Urothelium cell line (cell line): ENCODE data around the gene OCA2.
"Not testable (repeated sequence)": the region's sequence is repeated elsewhere in the genome, so short reads cannot be mapped to it uniquely, and the experiment has no call there.

ENCODE experiments used
- DNase-seq: peaks from one replicate; pipeline ENCODE4 v3.0.0; 2011; ENCODE audit warnings: low spot score, mixed read lengths
- FAIRE-seq: peaks from 2 replicates; lab custom pipeline; 2011; peaks lifted over from hg19 to GRCh38; lab: Jason Lieb, UNC

Gene OCA2

GRCh38 chr15:28121577-28121976, 22.5 kb upstream of the OCA2 start:
- FAIRE-seq, DNase-seq: not testable (repeated sequence)

DNA sequence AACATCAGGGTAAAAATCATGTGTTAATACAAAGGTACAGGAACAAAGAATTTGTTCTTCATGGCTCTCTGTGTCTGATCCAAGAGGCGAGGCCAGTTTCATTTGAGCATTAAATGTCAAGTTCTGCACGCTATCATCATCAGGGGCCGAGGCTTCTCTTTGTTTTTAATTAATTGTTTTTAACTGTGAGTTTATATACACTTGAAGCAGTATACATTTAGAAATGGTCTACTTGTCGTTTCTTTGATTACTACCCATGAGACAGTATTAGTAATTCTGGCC, 21.2 kb upstream of the OCA2 start:
- FAIRE-seq (no peak), DNase-seq (no peak)

DNA sequence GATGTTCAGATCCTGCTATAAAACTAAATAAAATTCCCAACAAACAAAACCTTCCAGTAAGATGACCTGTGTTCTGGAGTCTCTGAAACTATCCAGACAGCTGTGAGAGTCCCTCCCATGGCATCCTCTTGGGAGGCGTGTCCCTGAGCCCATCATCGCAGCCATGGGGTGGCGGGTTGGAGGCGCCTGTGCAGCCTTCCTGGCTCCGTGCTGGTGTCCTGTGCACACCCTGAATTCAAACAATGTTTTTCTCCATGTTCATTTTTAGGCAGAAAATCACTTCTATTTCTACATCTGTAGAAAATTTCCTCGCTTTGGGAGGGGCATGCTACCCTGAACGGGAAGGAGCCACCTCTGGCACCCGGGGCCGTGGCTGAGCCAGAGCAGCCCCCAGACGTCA, 19.4 kb upstream of the OCA2 start:
- no peak for FAIRE-seq
- no peak for DNase-seq

GRCh38 chr15:28118083-28118482, 19.0 kb upstream of the OCA2 start:
- no peak for DNase-seq
- no peak for FAIRE-seq

GRCh38 chr15:28117432-28117990, 18.4 kb upstream of the OCA2 start:
- DNase-seq: no peak
- FAIRE-seq: no peak

DNA sequence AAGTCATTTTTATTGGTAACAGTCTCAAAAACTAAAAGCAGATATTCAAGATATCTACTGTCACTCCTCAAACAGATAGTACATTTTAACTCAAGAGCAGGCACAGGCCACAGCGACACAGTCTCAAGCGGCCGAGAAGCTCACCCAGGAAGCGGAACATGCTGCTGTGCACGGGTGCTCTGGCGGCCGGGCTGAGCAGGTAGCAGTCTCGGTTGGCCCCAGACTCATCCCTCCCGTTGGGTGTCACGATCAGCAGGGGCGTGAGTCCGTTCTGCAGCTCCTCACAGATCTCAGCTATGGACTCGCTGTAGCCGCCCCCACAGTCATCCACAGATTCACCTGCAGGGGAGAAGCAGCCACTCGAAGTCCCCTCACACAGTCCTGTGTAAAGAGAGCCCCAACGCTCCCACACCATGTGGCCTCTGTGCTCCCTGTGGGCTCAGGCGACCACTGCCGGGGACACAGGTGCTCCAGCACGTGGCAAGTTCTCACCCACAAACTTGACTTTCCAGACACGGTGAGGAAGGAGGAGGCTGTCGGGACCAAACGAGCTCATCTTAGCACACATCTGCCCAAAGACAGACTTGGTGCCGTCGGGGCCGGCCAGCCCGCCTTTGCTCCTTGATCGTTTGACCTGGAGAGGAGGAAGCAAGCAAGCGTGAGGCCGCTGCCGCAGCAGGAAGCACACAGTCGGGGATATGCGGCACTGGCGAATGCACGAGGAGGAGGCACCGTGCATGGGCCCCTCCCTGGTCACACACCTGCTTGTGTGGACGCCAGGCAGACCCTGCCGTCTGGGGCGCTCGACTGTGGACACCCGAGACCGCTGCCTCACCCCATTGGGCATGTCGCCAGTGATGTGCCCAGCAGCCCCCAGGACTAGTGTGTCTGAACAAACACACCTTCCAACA, 17.7 kb upstream of the OCA2 start:
- FAIRE-seq (peak; percentile 27), DNase-seq (no peak)

DNA sequence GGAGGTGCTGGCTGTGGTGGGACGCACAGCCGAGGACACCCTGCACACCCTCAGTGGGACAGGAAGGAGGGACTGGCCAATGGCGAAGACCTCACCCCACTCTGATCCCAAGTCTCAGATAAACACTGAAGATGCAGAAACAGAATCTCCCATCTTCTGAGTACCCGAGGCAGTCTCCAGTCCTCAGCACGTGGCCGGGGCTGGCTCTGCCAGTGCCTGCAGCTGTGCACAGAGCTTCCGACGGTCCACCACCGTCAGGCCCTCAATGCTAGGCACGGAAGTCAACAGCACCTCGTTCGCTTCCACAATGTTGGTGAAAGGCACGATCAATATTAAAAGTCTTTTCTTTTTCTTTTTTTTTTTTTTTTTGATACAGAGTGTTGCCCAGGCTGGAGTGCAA, 16.8 kb upstream of the OCA2 start:
- DNase-seq (no peak), FAIRE-seq (no peak)

DNA sequence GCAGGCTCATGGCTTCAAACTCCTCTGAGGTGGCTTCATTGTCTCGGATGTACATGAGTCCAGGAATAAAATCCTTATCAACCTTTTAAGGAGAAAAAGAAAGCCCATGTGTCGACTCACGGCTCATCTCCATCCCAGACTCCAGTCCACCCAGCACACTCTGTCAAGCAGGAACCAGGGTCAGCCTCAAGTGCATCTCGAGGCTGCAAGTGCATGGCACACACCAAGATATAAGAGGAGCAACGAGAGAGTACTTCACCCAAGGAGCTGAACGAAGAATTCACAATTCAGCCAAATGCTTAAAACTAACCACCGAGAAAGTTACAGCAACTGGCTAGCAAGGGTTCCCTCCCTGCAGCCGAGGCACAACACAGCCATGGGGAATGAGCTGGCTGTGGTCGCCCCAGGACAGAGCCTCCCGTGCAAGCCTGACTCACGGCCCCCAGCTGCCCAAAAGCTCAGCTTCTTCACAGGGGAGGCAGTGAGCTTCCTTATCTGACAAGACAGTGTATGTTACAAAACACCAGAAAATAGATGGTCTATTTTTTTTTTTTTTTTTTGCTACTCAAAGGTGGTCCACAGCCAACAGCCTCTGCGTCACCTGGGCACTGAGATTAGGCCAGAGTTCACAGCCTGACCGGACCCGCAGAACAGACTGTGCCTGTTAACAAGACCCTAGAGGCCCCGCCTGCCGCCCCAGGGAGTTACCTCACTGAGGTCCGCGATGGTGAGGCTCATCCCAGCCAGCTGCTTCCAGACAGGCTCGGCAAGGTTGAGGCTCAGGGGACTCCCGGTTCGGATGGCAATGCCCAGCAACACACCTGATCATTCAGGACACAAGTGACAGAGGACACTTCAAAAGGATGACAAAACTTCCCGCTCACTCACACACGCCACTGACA, 15.9 kb upstream of the OCA2 start:
- no peak for DNase-seq
- FAIRE-seq: no peak

DNA sequence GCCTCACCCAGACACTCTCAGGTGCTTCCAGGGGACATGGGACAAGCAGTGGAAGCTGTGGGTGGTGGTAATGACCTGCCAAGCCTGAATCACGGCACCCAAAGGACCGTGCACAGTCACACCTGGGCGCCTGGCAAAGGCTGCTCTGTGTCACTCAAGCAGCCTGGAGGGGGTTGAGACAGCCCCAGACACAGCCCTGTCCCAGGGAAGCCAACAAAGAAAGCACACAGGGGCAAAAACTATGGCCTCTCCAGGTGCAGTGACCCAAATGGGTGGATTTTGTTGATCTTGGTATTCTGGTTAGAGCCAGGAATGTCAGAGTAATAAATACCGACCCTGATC, 15.0 kb upstream of the OCA2 start:
- no peak for DNase-seq
- no peak for FAIRE-seq

DNA sequence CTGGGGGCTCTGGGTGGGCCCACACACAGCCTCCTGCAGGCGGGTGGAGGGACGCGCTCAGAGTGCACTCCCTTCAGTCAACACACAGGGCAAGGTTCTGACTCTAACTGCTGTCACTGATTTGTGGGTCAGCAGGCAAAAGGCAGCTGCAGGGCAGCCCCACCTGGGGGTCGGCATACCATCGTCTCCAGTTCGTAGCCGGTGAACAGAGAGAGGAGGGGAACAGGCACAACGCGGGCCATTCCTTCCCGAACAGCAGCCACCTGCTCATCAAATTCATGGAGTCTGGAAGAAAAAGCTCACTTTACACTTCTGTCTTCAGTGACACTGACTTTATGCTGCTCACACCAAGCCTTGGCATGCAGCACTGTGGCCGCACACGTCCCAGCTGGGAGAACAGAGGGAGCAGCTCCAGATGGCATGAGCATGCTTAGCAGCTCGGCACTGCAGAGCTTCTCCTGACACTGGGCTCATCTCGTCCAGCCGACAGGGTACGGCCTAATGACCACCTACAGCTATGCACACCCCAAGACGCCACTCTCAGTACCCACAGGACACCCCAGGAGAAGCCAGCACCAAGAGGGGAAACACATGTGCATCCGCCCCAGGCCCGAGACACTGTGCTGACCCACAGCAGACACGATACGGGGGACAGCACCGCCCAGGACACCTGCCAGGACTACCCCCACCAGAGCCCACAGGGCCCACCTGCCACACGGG, 14.4 kb upstream of the OCA2 start:
- no peak for DNase-seq
- FAIRE-seq: no peak

- DNase-seq (no peak), FAIRE-seq (no peak)
These were observed 13.8 kb upstream of the OCA2 start for GRCh38 chr15:28112962-28113361.

- FAIRE-seq (no peak), DNase-seq (no peak)
These were observed 13.1 kb upstream of the OCA2 start for GRCh38 chr15:28112101-28112760.

GRCh38 chr15:28111543-28111942, 12.4 kb upstream of the OCA2 start:
- FAIRE-seq: no peak
- DNase-seq: no peak

- no peak for DNase-seq
- FAIRE-seq: no peak
These were observed 11.4 kb upstream of the OCA2 start for GRCh38 chr15:28110481-28110881.

DNA sequence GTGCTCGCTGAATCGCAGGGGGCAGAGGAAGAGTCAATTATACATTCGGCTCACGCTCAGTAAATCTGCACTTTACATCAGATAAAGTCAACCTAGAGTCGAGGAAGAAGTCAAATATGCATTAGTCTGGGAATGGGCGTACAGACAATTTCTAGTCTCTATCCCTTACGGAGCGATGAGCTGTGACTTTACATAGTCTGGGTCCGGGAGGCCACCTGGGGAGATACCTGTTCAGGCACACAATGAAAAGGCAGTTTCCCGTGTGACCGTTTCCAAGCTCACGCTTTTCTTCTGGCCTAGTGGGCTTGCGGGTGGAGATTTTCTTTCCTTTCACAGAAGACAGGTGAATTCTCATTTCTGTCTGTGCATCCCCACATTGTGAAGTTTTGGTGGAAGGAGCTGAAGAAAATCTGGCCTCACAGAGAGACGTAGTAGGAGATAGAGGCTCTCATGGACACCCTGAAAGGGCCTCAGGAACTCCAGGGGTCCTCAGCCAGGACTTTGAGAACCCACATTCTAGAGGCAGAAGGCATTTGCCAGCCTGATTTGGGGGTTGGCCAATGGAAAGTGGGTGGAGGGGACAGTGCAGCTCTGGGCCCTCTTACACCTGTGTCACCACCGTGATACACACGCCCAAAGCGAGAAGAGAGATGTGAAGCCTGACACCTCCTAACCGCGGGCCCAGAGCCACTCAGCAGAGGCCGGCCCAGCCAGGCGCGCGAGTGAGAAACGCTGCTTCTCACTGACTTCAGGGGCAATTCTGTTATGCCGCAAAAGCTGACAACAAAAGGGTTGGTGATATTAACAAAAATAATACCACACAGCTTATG, 10.7 kb upstream of the OCA2 start:
- FAIRE-seq (no peak), DNase-seq (no peak)

DNA sequence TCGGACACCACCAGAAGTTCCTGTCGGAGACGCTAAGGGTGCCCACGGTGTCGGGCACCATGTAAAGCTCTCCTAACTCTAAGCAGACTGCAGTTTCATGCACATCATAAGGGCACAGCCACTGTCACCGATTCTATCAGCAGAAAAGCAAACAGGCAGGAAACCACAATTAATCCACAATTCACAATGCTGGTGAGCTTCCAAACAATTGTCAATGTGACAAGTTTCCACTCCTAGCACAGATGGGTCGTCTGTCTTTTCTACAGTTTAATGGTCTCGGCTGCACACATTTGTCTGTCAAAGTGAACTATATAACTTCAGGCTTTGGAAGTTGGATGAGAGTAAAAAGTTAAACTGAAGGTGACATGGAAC, 8.8 kb upstream of the OCA2 start:
- FAIRE-seq: no peak
- no peak for DNase-seq

GRCh38 chr15:28107111-28107903, 8.2 kb upstream of the OCA2 start:
- FAIRE-seq: no peak
- DNase-seq: no peak

- DNase-seq: no peak
These were observed 7.4 kb upstream of the OCA2 start for GRCh38 chr15:28106294-28107110.

More at GRCh38 chr15:28106294-28107110, 7.4 kb upstream of the OCA2 start:
- FAIRE-seq: no peak
